ENCODE data around the gene RTTN. TPM values are rescaled to one million over a fixed set of nuclear protein-coding genes. Genes with fewer than 3 reads are reported as not detected.

Gene RTTN
- total and polyA plus RNA-seq, 2 of the 13 experiments (the other 11 are each of a cell fraction or from before 2014, with no cell fraction given): 5.4 to 18.7 TPM

GRCh38 chr18:70089858-70090257, 115.6 kb downstream of the RTTN start (continued):
- TF ChIP-seq ZNF180 (CRISPR knock-in tag; IDR thresholded peaks at IDR 0.05; ENCODE audit: borderline replicate concordance, low read depth) (no peak), ZNF160 (CRISPR knock-in tag; IDR thresholded peaks at IDR 0.05) (no peak), FOXC1 (CRISPR knock-in tag; IDR thresholded peaks at IDR 0.05; ENCODE audit: borderline replicate concordance) (no peak), MATR3 (CRISPR knock-in tag; IDR thresholded peaks at IDR 0.05) (no peak), KLF13 (CRISPR knock-in tag; IDR thresholded peaks at IDR 0.05) (no peak), PLSCR1 (CRISPR knock-in tag; IDR thresholded peaks at IDR 0.05; ENCODE audit: borderline replicate concordance) (no peak), GRHL1 (CRISPR knock-in tag; conservative IDR thresholded peaks at IDR 0.05) (no peak), TAF15 (IDR thresholded peaks at IDR 0.05; ENCODE audit: low read depth, low read length, poor library complexity, severe bottlenecking) (no peak), ZMYM4 (CRISPR knock-in tag; IDR thresholded peaks at IDR 0.05) (no peak)

- 94% methylated on average over 4 of the region's 4 CpGs for WGBS (ENCODE audit: low lambda C conversion rate)
- H3K27me3 ChIP-seq (ENCODE audit: control insufficient read depth in 1 of 2, insufficient read depth in 2 of 2, low read length in 2 of 2): no peaks in the 10 kb centered on the region
- ChIA-PET CTCF (ENCODE audit: low intra/inter-chr PET ratio, low total read pairs) (interaction anchor here (1.1 kb wide), 1 partner anchor 1238 kb away, joined by 4 read pairs; no protein-coding TSS in a partner anchor), POLR2A (no interaction called here)
- H3K36me3 ChIP-seq (replicated peaks in 1 of 2; ENCODE audit: control insufficient read depth in 1 of 2, insufficient read depth in 2 of 2, low read length in 2 of 2): peaks cover 2 to 5% of the 10 kb centered on the region in 2 experiments; a peak in 2 of 5 replicates
- H3K4me3 ChIP-seq (replicated peaks in 1 of 3; ENCODE audit: insufficient read depth in 1 of 3, low read depth in 2 of 3, low read length in 3 of 3): no peak overlapping the region
- FAIRE-seq (no peak), DNase-seq (ENCODE audit: low spot score) (no peak), ATAC-seq (no peak)
- H2AFZ ChIP-seq (ENCODE audit: low read length): no peak overlapping the region
- no peak overlapping the region for H3K4me2 ChIP-seq (ENCODE audit: low read depth, low read length)
- TF ChIP-seq HCFC1 (IDR thresholded peaks at IDR 0.05; ENCODE audit: low read depth, low read length) (no peak), SNAPC5 (CRISPR knock-in tag; IDR thresholded peaks at IDR 0.05; ENCODE audit: borderline replicate concordance) (no peak)
- in situ Hi-C loops (cut with HindIII; ENCODE audit: extremely low pct_ligation_motif_present, low pct_unique_long_range_greater_than_20kb): no loop called here
- no peaks in the 10 kb centered on the region for H3K79me2 ChIP-seq (ENCODE audit: insufficient read depth, low read length)
- no peaks in the 10 kb centered on the region for H4K20me1 ChIP-seq (ENCODE audit: insufficient read depth, low read length)
- BruUV-seq (replicated peaks): no TSS peak
- no peaks in the 10 kb centered on the region for H3K9me3 ChIP-seq (ENCODE audit: low read length)
- intact Hi-C loops (cut with micrococcal nuclease; ENCODE audit: unreplicated experiment): loop anchor here (1.0 to 5.0 kb wide), 3 partner anchors 449 to 1239 kb away; no protein-coding TSS in a partner anchor
- no peak overlapping the region for H3K27ac ChIP-seq (ENCODE audit: extremely low read length, insufficient read depth, low read length)
- peaks cover 10% of the 10 kb centered on the region for H3K4me1 ChIP-seq (ENCODE audit: insufficient read depth, low read length)
- no peak overlapping the region for H3K9ac ChIP-seq (ENCODE audit: insufficient read depth, low read depth, low read length)
Observed at GRCh38 chr18:70086085-70086484, 119.4 kb downstream of the RTTN start.
